Pancreas (tissue), 10 donors: ENCODE data around the gene VWF. TPM values are rescaled to one million over a fixed set of nuclear protein-coding genes. Genes with fewer than 3 reads are reported as not detected.

Experiments used
- ATAC-seq, 4 donors: fragments of 200-7000 bp; cut with Tn5 transposase; one replicate each; pipeline versions ENCODE4 v1.8.0 to v1.9.1; 2020; ENCODE audit warnings: mild to moderate bottlenecking in 4 of 4, moderate library complexity in 4 of 4
- DNase-seq, 6 donors: peaks; one replicate each; pipeline ENCODE4 v3.0.0-alpha.2; 2020
- FAIRE-seq: peaks from 2 replicates; lab custom pipeline; 2012; peaks lifted over from hg19 to GRCh38; lab: Jason Lieb, UNC
- H3K27ac ChIP-seq, 4 donors: fragments of 200-600 bp; sonication (generic); 1 replicate in 3 of 4; 2 replicates in 1 of 4; pipeline versions ENCODE4 v1.5.0 to v1.8.0; 2020
- H3K27me3 ChIP-seq, 4 donors: fragments of 200-600 bp; one replicate each; pipeline ENCODE4 v1.8.0; 2021
- H3K36me3 ChIP-seq, 3 donors: fragments of 200-600 bp; sonication (generic) in 1 of 3; one replicate each; pipeline versions ENCODE4 v1.5.0 to v1.8.0; 2020 to 2021
- H3K4me1 ChIP-seq, 3 donors: fragments of 200-600 bp; one replicate each; pipeline ENCODE4 v1.8.0; 2021
- H3K4me3 ChIP-seq, 4 donors: fragments of 200-600 bp; sonication (generic) in 2 of 4; one replicate each; pipeline versions ENCODE4 v1.5.0 to v1.8.0; 2020 to 2021
- H3K9me3 ChIP-seq, 4 donors: fragments of 200-600 bp; one replicate each; pipeline ENCODE4 v1.8.0; 2021
- CTCF ChIP-seq, 4 donors: fragments of 200-600 bp; sonication (generic) in 3 of 4; IDR thresholded peaks; one replicate each; pipeline versions ENCODE4 v1.5.0 to v1.8.0; 2021; ENCODE audit warnings: antibody characterized with exemption in 4 of 4
- WGBS, 2 donors: extraction: QIAGEN DNeasy Blood & Tissue Kit; methylation state at CpG; one replicate each; pipeline ENCODE4 v1.1.7; 2013; 5-methylcytosine and 5-hydroxymethylcytosine counted together
- intact Hi-C, 3 donors: fragments of 100-400 bp; cut with DNase I; formaldehyde crosslinking; loops; one replicate each; pipeline versions ENCODE4 v1.11.1 to v1.14.2; 2022
- polyA plus RNA-seq, 2 donors: library from polyadenylated mRNA; stranded (reverse); fragments of 200-250 nt; gene quantifications; one replicate each; pipeline ENCODE4 v1.2.3, GENCODE V29; 2013
- total RNA-seq, 6 donors: library from RNA; stranded (reverse); fragmentation: NEBNext Ultra II Directional in 4 of 6; extraction: Animal tissue kit (Norgen Biotek cat#: 25700) in 4 of 6; gene quantifications; one replicate each; pipeline versions ENCODE4 v1.2.1 to v1.2.4, GENCODE V29; 2021 to 2023
- donor health status: healthy with polysubstance abuse.
- donor health status: DM: no; HTN: no; CAD: no; lungs with moderate emphysema.
- donor health status: DM: no; HTN: no; CAD: no.
- donor health status: control.
- donor health status: control.
- donor health status: Bipolar disorder and iron deficiency.
- donor health status: DM: yes; HTN: yes; CAD: no.
- donor health status: DM: no; HTN: no; CAD: no.
- donor health status: DM: no; HTN: no; CAD: no.
- donor health status: DM: yes; HTN: yes; CAD: no.

The VWF gene
- total and polyA plus RNA-seq, 8 donors: 15.9 to 53.1 (median 29.1) TPM

GRCh38 chr12:6123258-6123657, 1.2 kb downstream of the VWF start:
- DNase-seq (no peak), FAIRE-seq (no peak), ATAC-seq (no peak)
- TF ChIP-seq CTCF (IDR thresholded peaks at IDR 0.05): no peak
- no peaks in the 10 kb centered on the region for H3K27me3 ChIP-seq
- 68 to 69% methylated on average over 9 of the region's 9 CpGs for WGBS, 2 donors
- no peaks in the 10 kb centered on the region for H3K4me1 ChIP-seq
- H3K9me3 ChIP-seq: no peaks in the 10 kb centered on the region
- no peak overlapping the region for H3K4me3 ChIP-seq
- intact Hi-C loops: no loop called here
- no peak overlapping the region for H3K27ac ChIP-seq
- H3K36me3 ChIP-seq: no peaks in the 10 kb centered on the region

GRCh38 chr12:6122201-6122600, 2.3 kb downstream of the VWF start:
- intact Hi-C loops: no loop called here
- WGBS, 2 donors: 79 to 86% methylated on average over 4 of the region's 4 CpGs
- Histone ChIP-seq H3K27me3 (no peaks in the 10 kb centered on the region), H3K36me3 (no peaks in the 10 kb centered on the region), H3K4me3 (no peak overlapping the region), H3K9me3 (no peaks in the 10 kb centered on the region), H3K27ac (no peak overlapping the region), H3K4me1 (no peaks in the 10 kb centered on the region)
- DNase-seq: no peak
- TF ChIP-seq CTCF (IDR thresholded peaks at IDR 0.05): no peak
- no peak for FAIRE-seq
- ATAC-seq: no peak

GRCh38 chr12:6120796-6121473, 3.5 kb downstream of the VWF start:
- H3K4me3 ChIP-seq: no peak overlapping the region
- no peak for TF ChIP-seq CTCF (IDR thresholded peaks at IDR 0.05)
- H3K27ac ChIP-seq: no peak overlapping the region
- ATAC-seq: no peak
- H3K9me3 ChIP-seq: no peaks in the 10 kb centered on the region
- intact Hi-C loops: no loop called here
- no peak for FAIRE-seq
- H3K36me3 ChIP-seq: no peaks in the 10 kb centered on the region
- DNase-seq: no peak
- 60 to 69% methylated on average over 20 of the region's 20 CpGs for WGBS, 2 donors
- no peaks in the 10 kb centered on the region for H3K4me1 ChIP-seq
- H3K27me3 ChIP-seq: no peaks in the 10 kb centered on the region

- no peak for FAIRE-seq
- no peak overlapping the region for H3K27ac ChIP-seq
- DNase-seq: no peak
Measured at GRCh38 chr12:6118891-6119568, 5.4 kb downstream of the VWF start.

More at GRCh38 chr12:6118891-6119568, 5.4 kb downstream of the VWF start:
- Histone ChIP-seq H3K36me3 (no peaks in the 10 kb centered on the region), H3K27me3 (no peaks in the 10 kb centered on the region), H3K4me1 (no peaks in the 10 kb centered on the region), H3K4me3 (no peak overlapping the region), H3K9me3 (no peaks in the 10 kb centered on the region)
- intact Hi-C loops: no loop called here
- ATAC-seq: no peak
- WGBS, 2 donors: 64 to 78% methylated on average over 9 of the region's 9 CpGs
- no peak for TF ChIP-seq CTCF (IDR thresholded peaks at IDR 0.05)
